Esophagus mucosa (tissue), 1 donor: ENCODE results near the gene PIGQ. TPM values are rescaled to one million over a fixed set of nuclear protein-coding genes. Genes with fewer than 3 reads are reported as not detected.

Experiments used
- ATAC-seq: fragments of 200-7000 bp; cut with Tn5 transposase; one replicate; pipeline ENCODE4 v1.9.1; 2020
- total RNA-seq: library from RNA; stranded (reverse); gene quantifications from one replicate; pipeline ENCODE4 v1.2.4, GENCODE V29; 2023
- donor health status: DM: yes; HTN: yes; CAD: no.

PIGQ gene
- total RNA-seq, 1 donor from 2014 or later: 21.0 TPM

GRCh38 chr16:568401-569258, 1.1 kb upstream of the PIGQ start:
- peak; percentile 5 for ATAC-seq

DNA sequence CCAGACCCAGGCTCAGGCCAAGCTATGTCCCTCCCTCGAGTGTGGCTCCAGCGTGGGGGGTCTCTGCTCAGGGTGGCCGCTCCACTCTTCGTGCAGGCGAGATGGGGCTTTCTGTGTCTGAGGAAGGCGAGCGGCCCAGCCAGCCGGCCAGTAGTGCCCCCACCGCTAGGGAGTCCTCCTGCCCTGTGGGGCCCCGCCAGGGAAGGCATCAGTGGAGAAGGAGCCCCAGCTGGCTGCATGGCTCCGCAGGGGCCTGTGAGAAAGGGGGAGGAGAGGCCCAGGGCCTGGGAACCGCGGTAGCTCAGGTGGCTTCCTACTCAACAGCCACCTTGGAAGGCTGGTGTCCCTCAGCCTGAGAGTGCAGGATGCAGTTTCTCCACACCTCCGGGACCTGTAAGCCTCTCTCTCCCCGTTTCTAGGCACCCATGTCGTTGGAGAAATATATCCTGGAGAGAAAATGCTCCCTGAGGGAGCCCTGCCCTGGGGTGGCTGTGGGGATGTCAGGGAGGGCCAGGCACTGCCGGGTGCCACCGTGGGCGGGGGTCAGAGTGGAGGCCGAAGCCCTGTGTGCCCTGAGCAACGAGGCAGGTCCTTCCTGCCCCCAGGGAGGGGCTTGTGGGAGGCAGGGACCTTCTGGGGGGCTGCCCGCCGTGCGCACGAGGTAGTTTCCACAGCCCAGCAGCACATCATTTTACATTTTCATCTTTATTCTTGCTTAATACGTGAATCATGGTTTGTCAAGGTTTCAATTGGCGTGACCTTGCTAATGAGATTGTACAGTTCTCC, 3.3 kb downstream of the PIGQ start:
- ATAC-seq: no peak

DNA sequence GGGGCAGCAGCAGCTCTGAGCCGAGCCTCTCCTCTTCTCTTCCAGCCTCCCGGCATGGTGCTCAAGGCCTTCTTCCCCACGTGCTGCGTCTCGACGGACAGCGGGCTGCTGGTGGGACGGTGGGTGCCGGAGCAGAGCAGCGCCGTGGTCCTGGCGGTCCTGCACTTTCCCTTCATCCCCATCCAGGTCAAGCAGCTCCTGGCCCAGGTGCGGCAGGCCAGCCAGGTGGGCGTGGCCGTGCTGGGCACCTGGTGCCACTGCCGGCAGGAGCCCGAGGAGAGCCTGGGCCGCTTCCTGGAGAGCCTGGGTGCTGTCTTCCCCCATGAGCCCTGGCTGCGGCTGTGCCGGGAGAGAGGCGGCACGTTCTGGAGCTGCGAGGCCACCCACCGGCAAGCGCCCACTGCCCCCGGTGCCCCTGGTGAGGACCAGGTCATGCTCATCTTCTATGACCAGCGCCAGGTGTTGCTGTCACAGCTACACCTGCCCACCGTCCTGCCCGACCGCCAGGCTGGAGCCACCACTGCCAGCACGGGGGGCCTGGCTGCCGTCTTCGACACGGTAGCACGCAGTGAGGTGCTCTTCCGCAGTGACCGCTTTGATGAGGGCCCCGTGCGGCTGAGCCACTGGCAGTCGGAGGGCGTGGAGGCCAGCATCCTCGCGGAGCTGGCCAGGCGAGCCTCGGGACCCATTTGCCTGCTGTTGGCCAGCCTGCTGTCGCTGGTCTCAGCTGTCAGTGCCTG, 4.4 kb downstream of the PIGQ start:
- no peak for ATAC-seq

DNA sequence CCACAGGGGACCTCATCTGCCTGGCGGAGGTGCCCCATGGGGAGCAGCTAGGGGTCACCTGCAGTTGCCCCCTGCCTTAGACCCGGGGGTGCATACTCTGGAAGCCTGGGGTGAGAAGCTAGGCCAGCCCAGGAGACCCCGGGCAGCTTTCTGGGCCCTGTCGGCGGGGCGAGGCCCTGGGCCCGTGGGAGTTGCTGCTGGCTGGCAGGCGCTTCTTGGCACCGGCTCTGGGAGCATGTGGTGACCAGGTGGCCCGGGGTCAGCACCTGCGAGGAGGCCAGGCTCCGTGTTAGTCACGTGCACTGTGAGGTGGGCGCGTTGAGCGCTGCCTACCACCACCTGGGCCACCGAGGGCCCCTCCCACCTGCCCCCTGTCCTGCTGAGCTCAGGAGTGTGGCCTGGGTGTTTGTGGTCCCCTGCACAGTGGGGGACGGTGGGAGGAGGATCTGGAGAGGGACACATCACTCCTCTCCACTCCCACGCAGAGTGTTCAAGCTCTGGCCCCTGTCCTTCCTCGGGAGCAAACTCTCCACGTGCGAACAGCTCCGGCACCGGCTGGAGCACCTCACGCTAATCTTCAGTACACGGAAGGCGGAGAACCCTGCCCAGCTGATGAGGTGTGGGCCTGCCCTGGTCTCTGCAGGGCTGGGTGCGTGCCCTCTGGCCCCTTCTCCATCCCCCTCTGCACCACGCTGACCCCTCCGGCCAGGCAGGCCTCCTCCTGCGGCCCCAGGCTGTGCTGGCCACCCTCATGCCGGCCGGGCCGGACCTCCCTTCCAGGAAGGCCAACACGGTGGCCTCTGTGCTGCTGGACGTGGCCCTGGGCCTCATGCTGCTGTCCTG, 5.8 kb downstream of the PIGQ start:
- no peak for ATAC-seq

GRCh38 chr16:576197-576822, 6.5 kb downstream of the PIGQ start:
- no peak for ATAC-seq

DNA sequence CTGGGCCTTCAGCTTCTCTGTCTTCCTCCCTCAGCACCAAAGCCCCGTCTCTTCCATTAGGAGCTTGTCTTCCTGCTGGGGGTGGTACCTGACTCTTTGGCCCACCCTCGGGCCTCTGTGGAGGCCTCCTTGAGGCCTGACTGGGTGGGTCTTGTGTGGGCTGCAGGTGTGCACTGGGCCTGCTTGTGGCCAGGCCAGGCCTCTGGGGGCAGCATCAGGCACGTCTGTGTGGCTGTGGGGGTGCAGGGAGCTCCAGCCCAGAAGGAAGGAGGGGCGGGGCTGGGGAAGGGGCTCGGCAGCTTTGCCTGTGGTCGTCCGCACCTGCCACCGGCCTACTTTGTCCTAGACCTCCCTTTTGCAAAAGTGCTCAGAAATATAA, 7.0 kb downstream of the PIGQ start:
- no peak for ATAC-seq

GRCh38 chr16:577796-578195, 8.0 kb downstream of the PIGQ start:
- no peak for ATAC-seq

- no peak for ATAC-seq
These were observed 8.6 kb downstream of the PIGQ start for GRCh38 chr16:578232-578869.

DNA sequence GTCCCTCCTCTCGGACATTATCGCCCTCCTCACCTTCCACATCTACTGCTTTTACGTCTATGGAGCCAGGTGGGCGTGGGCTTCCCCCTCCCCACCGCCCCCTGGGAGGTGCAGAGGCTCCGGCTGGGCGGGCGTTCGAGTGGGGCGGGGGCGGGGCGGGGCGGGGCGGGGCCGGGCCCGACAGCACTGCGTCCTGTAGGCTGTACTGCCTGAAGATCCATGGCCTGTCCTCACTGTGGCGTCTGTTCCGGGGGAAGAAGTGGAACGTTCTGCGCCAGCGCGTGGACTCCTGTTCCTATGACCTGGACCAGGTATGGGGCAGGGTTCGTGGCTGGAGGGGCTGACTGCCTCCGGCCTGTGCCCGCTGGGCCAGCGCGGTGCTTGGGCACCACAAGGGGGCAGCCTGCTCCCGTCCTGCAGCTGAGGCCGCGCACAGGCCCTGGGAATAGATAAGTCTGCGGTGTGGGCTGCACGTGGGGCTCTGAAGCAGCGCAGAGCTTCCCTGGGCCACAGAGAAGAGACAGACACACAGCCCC, 9.2 kb downstream of the PIGQ start:
- ATAC-seq: peak; percentile 72

- ATAC-seq: no peak
These were observed 10.6 kb downstream of the PIGQ start for GRCh38 chr16:580141-580945.

GRCh38 chr16:580946-581498, 11.3 kb downstream of the PIGQ start:
- ATAC-seq: no peak

DNA sequence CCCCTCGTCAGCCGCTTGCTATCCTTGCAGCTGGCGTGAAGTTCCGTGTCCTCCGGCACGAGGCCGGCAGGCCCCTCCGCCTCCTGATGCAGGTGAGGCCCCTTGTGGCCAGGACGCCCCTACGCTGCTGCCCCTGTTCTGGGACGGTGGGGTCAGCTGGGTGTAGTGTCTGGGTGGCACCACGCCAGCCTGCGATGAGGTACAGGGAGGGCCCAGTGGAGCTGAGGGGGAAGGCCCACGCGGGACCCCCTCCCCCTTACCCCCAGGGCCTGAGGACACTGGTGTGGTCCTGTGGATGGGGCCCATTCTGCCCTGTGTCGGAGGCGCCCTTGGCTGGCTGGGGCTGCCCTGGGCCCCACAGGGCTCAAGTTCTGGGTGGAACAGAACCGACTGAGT, 12.4 kb downstream of the PIGQ start:
- no peak for ATAC-seq

DNA sequence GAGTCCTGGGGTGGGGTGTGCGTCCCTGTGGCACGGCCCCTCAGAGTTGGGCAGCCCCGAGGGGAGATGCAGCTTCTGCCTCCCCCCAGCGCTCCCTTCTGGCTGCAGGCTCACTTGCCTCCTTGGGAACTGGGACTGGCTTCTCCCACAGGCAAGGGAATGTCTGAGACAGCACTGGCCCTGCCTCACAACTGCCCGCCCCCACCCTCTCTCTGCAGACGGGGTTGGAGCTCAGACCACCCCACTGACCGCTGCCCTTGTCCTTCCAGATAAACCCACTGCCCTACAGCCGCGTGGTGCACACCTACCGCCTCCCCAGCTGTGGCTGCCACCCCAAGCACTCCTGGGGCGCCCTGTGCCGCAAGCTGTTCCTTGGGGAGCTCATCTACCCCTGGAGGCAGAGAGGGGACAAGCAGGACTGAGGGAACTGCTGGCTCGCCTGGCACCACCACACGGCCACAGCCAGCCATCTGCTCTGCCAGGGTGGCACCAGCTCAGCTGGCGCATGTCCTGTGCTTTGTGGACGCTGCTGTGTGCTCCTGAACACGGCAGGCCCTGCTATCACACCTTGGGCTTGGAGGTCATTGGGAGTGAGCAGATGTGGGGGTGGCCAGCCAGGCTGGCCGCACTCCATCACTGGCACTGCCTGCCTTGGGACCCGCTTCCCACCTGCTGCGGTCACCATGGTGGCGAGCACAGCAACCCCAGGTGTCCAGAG, 13.0 kb downstream of the PIGQ start:
- ATAC-seq: no peak

GRCh38 chr16:583470-583814, 13.7 kb downstream of the PIGQ start:
- no peak for ATAC-seq

- no peak for ATAC-seq
These were observed 14.2 kb downstream of the PIGQ start for GRCh38 chr16:583815-584591.

GRCh38 chr16:585351-585750, 15.6 kb downstream of the PIGQ start:
- no peak for ATAC-seq

- ATAC-seq: no peak
These were observed 16.4 kb downstream of the PIGQ start for GRCh38 chr16:586047-586644.
